Liver (tissue), 3 donors: ENCODE measurements around the gene DDHD1.

Experiments
- ATF3 ChIP-seq: IDR thresholded peaks from 2 replicates; pipeline ENCODE4 v1.6.1; 2016; ENCODE audit warnings: antibody characterized with exemption
- CTCF ChIP-seq: fragments of 150-350 bp; IDR thresholded peaks from 2 replicates; pipeline ENCODE4 v1.5.1; 2017; ENCODE audit warnings: improper control_type of control experiment, low read depth, low read length; ENCODE audit not compliant: missing input control
- EGR1 ChIP-seq, 2 donors: IDR thresholded peaks; 2 replicates each; pipeline ENCODE4 v1.6.1; 2016 to 2018; ENCODE audit warnings: antibody characterized with exemption in 2 of 2, low read depth in 2 of 2
- FOXA1 ChIP-seq: IDR thresholded peaks from 2 replicates; pipeline ENCODE4 v1.6.1; 2016; ENCODE audit warnings: antibody characterized with exemption
- HNF4G ChIP-seq: IDR thresholded peaks from 2 replicates; pipeline ENCODE4 v1.6.1; 2016; ENCODE audit warnings: antibody characterized with exemption
- JUND ChIP-seq, 2 donors: IDR thresholded peaks; 2 replicates each; pipeline ENCODE4 v1.6.1; 2016; ENCODE audit warnings: antibody characterized with exemption in 2 of 2
- MAX ChIP-seq: IDR thresholded peaks from 2 replicates; pipeline ENCODE4 v1.6.1; 2016; ENCODE audit warnings: antibody characterized with exemption
- RAD21 ChIP-seq, 2 donors: IDR thresholded peaks; 2 replicates each; pipeline ENCODE4 v1.6.1; 2016; ENCODE audit warnings: antibody characterized with exemption in 2 of 2, mild to moderate bottlenecking in 2 of 2
- REST ChIP-seq: IDR thresholded peaks from 2 replicates; pipeline ENCODE4 v1.6.1; 2016; ENCODE audit warnings: antibody characterized with exemption, mild to moderate bottlenecking
- TAF1 ChIP-seq: conservative IDR thresholded peaks from 2 replicates; pipeline ENCODE4 v1.6.1; 2016; ENCODE audit warnings: antibody characterized with exemption, mild to moderate bottlenecking
- YY1 ChIP-seq: IDR thresholded peaks from 2 replicates; pipeline ENCODE4 v1.6.1; 2016; ENCODE audit warnings: antibody characterized with exemption, mild to moderate bottlenecking
- ZBTB33 ChIP-seq: IDR thresholded peaks from 2 replicates; pipeline ENCODE4 v1.6.1; 2016; ENCODE audit warnings: antibody characterized with exemption
- donor health status: healthy.
- donor health status: healthy.

GRCh38 chr14:53017837-53018236 lies 135.3 kb downstream of the DDHD1 start:
- TF ChIP-seq REST (no peak), CTCF (no peak), EGR1 (IDR thresholded peaks at IDR 0.05; ENCODE audit: low read depth in 2 of 2) (no peak), TAF1 (no peak), ZBTB33 (no peak), JUND (IDR thresholded peaks at IDR 0.05) (no peak), RAD21 (IDR thresholded peaks at IDR 0.05) (no peak), MAX (no peak), YY1 (no peak), FOXA1 (no peak), ATF3 (no peak), HNF4G (no peak)
